ENCODE data around the gene DNAJA3.

The DNAJA3 gene

DNA sequence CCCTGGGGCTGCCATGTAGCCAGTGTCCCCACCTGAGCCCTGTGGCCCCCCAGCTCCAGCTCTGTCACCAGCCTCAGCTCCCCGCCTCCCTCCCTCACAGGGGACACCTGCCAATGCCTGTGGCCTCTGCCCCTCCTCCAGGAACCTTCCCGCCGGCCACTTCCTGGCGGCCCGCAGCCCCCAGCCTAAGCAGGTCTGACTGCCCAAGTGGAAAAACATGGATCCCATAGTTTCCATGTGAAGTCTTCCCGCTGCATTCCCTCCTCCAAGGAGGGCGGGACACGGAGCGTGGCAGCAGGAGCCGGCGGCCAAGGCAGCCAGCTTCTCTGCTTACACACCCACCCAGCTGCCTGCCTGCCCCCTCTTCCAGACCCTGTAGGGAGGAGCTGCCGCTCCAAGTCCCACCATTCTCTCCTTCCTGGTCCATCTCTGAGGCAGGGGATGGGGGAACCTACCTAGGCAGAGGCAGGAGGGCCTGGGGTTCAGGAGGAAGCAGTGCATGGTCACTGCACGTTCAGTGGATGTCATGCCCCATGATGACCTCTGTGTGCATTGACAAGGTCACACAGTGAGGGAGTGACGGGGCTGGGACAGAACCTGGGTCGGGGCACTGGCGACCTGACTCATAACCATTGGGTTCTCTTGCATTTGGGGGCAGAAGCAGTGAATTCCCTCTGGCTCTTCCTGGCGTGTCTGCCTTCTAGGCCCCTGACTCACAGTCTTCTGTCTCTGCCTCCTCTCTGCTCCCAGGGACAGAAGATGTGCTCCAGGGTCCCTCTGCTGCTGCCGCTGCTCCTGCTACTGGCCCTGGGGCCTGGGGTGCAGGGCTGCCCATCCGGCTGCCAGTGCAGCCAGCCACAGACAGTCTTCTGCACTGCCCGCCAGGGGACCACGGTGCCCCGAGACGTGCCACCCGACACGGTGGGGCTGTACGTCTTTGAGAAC, 45.3 kb upstream of the DNAJA3 start:
- H3F3A ChIP-seq (ENCODE audit: insufficient read depth) = no peaks in the 10 kb centered on the region
- no peaks in the 10 kb centered on the region for H3K9me2 ChIP-seq (replicated peaks; ENCODE audit: insufficient read depth, low read length)

DNA sequence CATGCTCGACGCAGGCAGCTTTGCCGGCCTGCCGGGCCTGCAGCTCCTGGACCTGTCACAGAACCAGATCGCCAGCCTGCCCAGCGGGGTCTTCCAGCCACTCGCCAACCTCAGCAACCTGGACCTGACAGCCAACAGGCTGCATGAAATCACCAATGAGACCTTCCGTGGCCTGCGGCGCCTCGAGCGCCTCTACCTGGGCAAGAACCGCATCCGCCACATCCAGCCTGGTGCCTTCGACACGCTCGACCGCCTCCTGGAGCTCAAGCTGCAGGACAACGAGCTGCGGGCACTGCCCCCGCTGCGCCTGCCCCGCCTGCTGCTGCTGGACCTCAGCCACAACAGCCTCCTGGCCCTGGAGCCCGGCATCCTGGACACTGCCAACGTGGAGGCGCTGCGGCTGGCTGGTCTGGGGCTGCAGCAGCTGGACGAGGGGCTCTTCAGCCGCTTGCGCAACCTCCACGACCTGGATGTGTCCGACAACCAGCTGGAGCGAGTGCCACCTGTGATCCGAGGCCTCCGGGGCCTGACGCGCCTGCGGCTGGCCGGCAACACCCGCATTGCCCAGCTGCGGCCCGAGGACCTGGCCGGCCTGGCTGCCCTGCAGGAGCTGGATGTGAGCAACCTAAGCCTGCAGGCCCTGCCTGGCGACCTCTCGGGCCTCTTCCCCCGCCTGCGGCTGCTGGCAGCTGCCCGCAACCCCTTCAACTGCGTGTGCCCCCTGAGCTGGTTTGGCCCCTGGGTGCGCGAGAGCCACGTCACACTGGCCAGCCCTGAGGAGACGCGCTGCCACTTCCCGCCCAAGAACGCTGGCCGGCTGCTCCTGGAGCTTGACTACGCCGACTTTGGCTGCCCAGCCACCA, 44.4 kb upstream of the DNAJA3 start:
- TF ChIP-seq CTCF (IDR thresholded peaks at IDR 0.05; ENCODE audit: insufficient read depth, low read length, poor library complexity, severe bottlenecking) (no peak), EZH2phosphoT487 (conservative IDR thresholded peaks at IDR 0.05; ENCODE audit: low read length) (no peak)
- no peak overlapping the region for H3K27ac ChIP-seq (ENCODE audit: low read depth, low read length)
- no peaks in the 10 kb centered on the region for H3K36me3 ChIP-seq (ENCODE audit: low read length)

More for the DNA sequence above, 45.3 kb upstream of the DNAJA3 start:
- H3K79me2 ChIP-seq (ENCODE audit: insufficient read depth, low read length) = no peaks in the 10 kb centered on the region
- TF ChIP-seq CTCF (IDR thresholded peaks at IDR 0.05; ENCODE audit: insufficient read depth, low read length, poor library complexity, severe bottlenecking) = no peak
- no peaks in the 10 kb centered on the region for H3K9me3 ChIP-seq (ENCODE audit: insufficient read depth, low read length)
- no peaks in the 10 kb centered on the region for H3K36me3 ChIP-seq (ENCODE audit: low read length)
- H3K4me2 ChIP-seq (ENCODE audit: low read depth, low read length, poor library complexity, severe bottlenecking) = no peak overlapping the region
- no peak overlapping the region for H3K9ac ChIP-seq (ENCODE audit: low read length)
- H2AFZ ChIP-seq (ENCODE audit: low read depth, low read length, severe bottlenecking) = no peak overlapping the region
- H4K20me1 ChIP-seq (ENCODE audit: low read depth, low read length) = no peaks in the 10 kb centered on the region
- H3K27me3 ChIP-seq (ENCODE audit: low read length) = no peaks in the 10 kb centered on the region
- H3K4me3 ChIP-seq (ENCODE audit: insufficient read depth, low read length, poor library complexity, severe bottlenecking) = no peak overlapping the region
- no peak overlapping the region for H3K27ac ChIP-seq (ENCODE audit: low read depth, low read length)

GRCh38 chr16:4381935-4382794, 43.5 kb upstream of the DNAJA3 start:
- Histone ChIP-seq H4K20me1 (ENCODE audit: low read depth, low read length) (no peaks in the 10 kb centered on the region), H3K9ac (ENCODE audit: low read length) (no peak overlapping the region), H3F3A (ENCODE audit: insufficient read depth) (no peaks in the 10 kb centered on the region), H3K36me3 (ENCODE audit: low read length) (no peaks in the 10 kb centered on the region), H2AFZ (ENCODE audit: low read depth, low read length, severe bottlenecking) (no peak overlapping the region), H3K27ac (ENCODE audit: low read depth, low read length) (no peak overlapping the region), H3K9me2 (replicated peaks; ENCODE audit: insufficient read depth, low read length) (no peaks in the 10 kb centered on the region), H3K27me3 (ENCODE audit: low read length) (no peaks in the 10 kb centered on the region), H3K9me3 (ENCODE audit: insufficient read depth, low read length) (no peaks in the 10 kb centered on the region), H3K4me2 (ENCODE audit: low read depth, low read length, poor library complexity, severe bottlenecking) (no peak overlapping the region), H3K79me2 (ENCODE audit: insufficient read depth, low read length) (no peaks in the 10 kb centered on the region), H3K4me3 (ENCODE audit: insufficient read depth, low read length, poor library complexity, severe bottlenecking) (no peak overlapping the region)
- TF ChIP-seq EZH2phosphoT487 (conservative IDR thresholded peaks at IDR 0.05; ENCODE audit: low read length) = no peak
- TF ChIP-seq CTCF (IDR thresholded peaks at IDR 0.05; ENCODE audit: insufficient read depth, low read length, poor library complexity, severe bottlenecking) = no peak

More for the DNA sequence above, 44.4 kb upstream of the DNAJA3 start:
- Histone ChIP-seq H3K4me3 (ENCODE audit: insufficient read depth, low read length, poor library complexity, severe bottlenecking) (no peak overlapping the region), H2AFZ (ENCODE audit: low read depth, low read length, severe bottlenecking) (no peak overlapping the region), H3K9me3 (ENCODE audit: insufficient read depth, low read length) (no peaks in the 10 kb centered on the region), H3K9ac (ENCODE audit: low read length) (no peak overlapping the region), H3K79me2 (ENCODE audit: insufficient read depth, low read length) (no peaks in the 10 kb centered on the region), H3K4me2 (ENCODE audit: low read depth, low read length, poor library complexity, severe bottlenecking) (no peak overlapping the region), H4K20me1 (ENCODE audit: low read depth, low read length) (no peaks in the 10 kb centered on the region), H3F3A (ENCODE audit: insufficient read depth) (no peaks in the 10 kb centered on the region), H3K9me2 (replicated peaks; ENCODE audit: insufficient read depth, low read length) (no peaks in the 10 kb centered on the region), H3K27me3 (ENCODE audit: low read length) (no peaks in the 10 kb centered on the region)
